HG03066 (cell line): Measurements from ENCODE around the gene XRRA1.
"Not testable (repeated sequence)": the region's sequence is repeated elsewhere in the genome, so short reads cannot be mapped to it uniquely, and the experiment has no call there.

ENCODE experiments used
- ATAC-seq: cut with Tn5 transposase; IDR thresholded peaks from one replicate; pipeline ENCODE4 v1.9.1; 2021; ENCODE audit warnings: low read depth; ENCODE audit not compliant: unreplicated experiment

Gene XRRA1

DNA sequence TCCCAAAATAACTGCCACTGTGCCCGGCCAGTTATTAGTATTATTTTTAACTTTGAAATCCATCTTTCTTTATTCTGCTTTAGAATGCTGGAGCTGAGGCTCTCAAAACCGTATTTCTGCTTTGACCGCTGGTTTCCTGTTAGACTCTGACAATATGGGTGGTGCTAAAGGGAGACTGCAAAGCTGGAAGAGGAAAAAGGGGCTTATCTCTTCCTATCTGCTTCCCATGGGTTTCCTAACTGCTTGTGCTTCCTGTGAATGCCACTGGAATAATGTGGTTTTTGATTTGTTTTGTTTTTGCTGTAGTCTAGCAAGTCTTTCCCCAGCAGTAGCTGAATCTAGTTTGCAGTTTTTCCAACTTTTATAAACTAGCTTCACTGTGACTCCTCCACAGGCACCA lies 43.6 kb downstream of the XRRA1 start:
- no peak for ATAC-seq

DNA sequence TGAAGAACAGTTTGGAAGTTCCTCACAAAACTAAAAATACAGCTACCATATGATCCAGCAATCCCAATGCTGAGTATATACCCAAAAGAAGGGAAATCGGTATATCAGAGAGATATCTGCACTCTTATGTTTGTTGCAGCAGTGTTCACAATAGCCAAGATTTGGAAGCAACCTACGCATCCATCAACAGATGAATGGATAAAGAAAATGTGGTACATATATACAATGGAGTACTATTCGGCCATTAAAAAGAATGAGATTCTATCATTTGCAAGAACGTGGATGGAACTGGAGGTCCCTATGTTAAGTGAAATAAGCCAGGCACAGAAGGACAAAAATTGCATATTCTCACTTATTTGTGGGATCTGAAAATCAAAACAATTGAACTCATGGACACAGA lies 46.5 kb downstream of the XRRA1 start:
- no peak for ATAC-seq

DNA sequence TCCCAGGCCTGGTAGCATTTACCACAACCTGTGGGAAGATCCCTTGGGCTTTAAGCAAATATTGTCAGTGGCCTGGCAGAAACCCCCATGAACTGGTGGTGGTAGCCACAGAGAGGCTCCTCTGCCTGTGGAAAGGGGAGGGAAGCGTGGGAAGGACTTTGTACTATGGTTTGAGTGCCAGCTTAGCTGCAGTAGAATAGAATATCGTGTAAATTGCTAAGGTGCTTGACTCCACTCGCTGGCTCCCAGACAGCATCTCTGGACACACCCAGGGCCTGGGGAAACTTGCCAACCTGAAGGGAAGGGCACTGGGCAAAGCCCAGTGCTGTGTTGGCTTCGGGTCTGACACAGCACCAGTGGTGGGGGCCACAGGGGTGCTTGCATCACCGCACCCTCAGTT lies 52.6 kb downstream of the XRRA1 start:
- no peak for ATAC-seq

DNA sequence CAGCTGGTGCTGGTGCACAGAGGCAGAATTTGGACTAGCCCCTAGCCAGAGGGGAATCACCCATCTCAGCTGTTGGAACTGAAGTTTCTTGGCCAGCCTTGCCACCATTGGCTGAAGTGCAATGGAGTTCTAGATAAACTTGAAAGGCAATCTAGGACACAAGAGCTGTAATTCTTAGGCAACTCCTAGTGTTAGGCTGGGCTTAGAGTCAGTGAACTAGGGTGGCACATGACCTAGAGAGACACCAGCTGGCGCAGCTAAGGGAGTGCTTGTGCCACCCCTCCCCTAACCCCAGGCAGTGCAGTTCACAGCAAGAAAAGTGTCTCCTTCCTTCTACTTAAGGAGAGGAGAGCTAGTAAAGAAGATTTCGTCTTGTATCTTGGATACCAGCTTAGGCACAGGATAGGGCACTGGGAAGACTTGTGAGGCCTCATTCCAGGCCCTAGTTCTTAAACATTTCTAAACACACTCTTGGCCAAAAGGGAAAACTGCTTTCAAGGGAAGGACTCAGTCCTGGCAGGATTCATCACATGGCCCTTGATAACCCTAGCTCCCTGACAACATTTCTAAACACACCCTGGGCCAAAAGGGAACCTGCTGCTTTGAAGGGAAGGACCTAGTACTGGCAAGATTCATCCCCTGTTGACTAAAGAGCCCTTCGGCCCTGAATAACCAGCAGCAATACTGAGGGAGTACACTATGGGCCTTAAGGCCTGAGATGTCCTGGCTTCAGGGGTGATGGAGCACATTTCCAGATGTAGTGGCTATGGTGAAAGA lies 53.4 kb downstream of the XRRA1 start:
- ATAC-seq, result no peak

DNA sequence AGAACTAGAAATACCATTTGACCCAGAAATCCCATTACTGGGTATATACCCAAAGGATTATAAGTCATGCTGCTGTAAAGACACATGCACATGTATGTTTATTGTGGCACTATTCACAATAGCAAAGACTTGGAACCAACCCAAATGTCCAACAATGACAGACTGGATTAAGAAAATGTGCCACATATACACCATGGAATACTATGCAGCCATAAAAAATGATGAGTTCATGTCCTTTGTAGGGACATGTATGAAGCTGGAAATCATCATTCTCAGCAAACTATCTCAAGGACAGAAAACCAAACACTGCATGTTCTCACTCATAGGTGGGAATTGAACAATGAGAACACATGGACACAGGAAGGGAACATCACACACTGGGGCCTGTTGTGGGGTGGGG lies 55.9 kb downstream of the XRRA1 start:
- not testable (repeated sequence) for ATAC-seq

DNA sequence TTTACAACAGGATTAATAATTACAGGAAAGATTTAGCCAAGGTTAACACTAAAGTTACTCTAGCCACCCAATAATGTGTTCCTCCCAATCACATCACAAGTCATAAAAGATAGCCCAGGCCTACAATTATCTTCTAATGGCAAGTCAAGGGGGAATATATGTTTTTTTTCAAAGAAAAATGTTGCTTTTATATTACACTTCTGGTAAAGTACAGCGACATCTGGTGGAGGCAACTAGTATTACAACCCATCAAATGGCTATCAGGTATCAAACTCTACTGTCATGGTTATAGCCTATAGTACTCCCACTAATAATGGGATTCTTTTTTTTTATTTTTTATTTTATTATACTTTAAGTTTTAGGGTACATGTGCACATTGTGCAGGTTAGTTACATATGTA lies 71.8 kb downstream of the XRRA1 start:
- ATAC-seq, result no peak

DNA sequence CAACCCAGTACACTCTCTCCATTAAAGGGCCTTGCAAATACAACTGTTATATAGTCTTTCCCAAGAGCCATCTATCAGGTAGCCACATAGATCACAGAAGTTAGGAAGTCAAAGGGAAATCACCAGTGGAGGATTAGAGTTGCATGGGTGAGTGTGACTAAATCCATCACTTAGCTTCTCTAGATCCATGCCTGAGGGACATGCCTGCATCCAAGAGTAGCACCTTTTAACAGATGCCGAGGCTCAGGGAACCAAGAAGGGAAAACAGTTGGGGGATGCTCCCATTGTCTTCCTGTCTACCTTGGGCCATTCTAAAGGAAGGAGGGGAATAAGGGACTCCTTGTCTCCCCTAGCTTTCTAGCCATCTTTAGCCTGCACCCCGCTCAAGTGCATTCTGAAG lies 77.9 kb downstream of the XRRA1 start:
- ATAC-seq, result no peak

DNA sequence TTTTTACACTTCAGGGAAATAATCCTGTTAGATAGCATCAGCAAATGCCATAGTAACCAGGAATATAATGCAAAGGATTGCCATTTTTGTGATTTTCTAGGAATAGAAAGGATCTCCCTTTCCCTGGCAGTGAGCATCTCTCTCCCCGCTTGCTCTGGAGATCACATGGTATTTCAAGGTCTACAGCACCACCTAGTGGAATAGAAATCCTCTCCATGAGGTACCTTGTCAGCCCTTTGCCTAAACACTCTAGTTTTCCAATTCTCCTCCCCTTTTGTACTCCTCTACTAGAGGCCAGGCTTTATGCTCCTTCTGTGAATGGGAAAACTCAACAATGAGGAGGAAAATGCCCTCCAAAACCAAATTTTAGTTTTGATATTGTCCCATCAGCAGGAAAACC lies 78.4 kb downstream of the XRRA1 start:
- no peak for ATAC-seq

DNA sequence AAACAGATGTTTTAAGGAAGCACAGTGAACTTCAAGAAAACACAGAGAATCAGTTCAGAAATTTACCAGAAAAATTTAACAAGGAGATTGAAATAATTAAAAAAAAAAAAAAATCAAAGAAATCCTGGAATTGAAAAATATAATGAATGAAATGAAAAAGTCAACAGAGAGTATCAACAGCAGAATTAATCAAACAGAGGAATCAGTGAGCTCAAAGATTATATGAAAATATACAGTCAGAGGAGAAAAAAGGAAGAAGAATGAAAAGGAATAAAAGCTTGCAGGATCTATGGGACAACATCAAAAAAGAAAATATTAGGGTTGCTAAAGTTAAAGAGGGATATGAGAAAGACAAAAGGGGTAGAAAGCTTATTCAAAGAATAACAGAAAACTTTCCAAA lies 82.3 kb downstream of the XRRA1 start:
- ATAC-seq, result no peak

DNA sequence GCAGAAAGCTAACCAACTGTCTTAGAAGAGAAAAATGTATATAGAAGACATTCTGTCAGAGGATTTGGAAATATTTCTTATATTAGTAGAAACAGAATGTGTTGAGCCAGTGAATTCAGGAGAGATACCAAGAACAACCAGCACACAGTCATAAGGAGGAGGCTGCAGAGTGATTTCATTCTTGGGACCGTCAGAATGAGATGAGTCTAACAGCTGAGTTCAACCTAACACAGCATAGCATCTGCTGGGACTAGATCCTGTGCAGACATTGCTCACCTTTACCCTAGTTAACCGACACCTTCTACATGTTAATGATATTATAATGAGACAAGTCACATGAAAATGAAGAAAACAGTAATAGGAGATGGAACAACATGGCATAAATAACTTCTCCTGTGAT lies 85.5 kb downstream of the XRRA1 start:
- ATAC-seq, result no peak

DNA sequence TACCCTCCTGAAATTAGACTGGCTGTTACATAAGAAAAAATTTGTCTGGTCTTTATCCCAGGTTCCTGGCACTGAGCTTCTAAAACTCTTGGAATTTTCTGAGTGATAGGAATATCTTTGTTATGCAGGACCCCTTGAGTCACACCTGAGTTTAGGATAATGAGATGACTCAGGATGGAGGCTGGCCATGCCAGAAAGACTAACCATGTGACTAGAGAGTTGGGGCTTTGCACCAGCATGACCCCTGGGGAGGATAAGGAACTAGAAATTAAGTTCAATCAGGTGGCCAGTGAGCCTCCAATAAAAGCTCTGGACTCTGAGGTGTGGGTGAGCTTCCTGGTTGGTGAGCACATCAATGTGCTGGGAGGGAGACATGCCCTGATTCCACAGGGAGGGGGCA lies 88.1 kb downstream of the XRRA1 start:
- no peak for ATAC-seq

DNA sequence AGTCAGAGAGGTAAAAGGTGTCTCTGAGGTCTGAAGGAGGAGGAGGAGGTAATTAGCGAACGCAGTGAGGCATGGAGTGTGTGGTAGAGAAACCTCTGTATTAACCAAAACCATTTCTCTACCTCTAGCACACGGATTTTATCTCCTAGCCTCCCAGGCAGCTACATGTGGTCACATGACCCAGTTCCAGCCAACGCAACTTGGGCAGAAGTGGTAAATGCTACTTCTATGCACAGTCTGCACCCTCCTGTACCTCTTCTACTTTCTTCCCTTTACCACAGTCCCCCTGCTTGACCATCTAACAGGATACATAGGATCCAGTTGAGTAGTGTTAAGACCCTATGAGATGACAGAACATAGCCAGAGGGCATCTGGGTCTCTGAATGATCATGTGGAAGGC lies 95.7 kb downstream of the XRRA1 start:
- ATAC-seq, result no peak

DNA sequence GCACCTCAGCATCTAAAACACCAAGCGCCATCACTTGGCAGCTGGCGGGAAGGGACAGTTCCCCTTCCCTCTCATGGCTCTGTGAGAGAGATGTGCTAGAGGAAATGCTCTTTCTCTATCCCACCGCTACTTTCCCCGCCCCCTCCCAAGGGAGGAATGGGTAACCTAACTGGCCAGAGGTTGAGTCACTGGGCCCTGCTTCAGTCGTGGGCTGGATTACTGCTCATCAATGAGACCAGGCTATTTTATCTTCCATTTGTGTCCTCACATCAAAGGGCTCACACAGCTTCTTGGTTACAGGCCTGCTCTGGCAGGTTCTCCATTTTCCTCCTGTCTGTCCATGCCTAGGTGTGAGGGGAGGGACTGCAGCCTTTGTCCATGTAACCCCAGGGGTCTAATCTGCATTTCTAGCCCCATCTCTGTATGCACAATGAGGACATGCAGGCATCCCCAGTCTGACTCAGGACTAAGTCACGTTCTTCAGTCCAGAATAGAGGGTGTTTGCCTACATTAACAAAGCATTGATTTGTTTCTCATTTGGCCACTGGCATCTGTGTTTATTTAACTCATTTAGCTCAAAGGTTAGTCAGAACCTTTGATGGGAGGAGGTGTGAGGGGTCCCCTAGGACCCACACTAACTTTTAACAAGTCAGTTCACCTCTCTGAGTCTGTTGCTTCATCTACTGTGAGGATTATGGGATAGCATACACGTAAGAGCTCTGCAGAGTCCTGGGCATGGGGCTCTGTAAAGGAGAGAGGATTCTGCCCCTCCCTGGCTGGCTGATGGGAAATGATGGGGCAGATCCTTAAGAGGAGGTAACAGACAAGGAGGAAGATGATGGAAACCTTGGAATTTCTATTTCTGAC lies 99.1 kb downstream of the XRRA1 start:
- no peak for ATAC-seq

DNA sequence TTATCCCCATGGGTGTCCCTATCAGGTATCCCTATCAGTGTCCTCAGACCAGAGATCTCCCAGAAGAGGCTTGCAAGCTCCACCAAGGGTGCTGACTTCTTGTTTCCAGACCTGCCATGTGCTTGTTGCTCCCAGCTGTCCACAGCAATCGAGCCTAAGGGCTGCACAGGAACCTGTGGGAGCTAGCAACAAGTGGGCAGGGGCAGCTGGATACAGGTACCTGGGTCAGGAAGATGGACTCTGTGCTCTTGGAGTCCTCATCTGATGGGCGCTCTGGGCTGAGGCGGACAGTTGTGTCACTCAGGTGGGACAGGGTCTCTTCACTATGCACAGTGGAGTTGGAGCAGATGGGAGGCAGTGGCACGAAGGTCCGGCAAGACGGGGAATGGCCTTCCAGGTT lies 101.0 kb downstream of the XRRA1 start:
- ATAC-seq, result no peak

DNA sequence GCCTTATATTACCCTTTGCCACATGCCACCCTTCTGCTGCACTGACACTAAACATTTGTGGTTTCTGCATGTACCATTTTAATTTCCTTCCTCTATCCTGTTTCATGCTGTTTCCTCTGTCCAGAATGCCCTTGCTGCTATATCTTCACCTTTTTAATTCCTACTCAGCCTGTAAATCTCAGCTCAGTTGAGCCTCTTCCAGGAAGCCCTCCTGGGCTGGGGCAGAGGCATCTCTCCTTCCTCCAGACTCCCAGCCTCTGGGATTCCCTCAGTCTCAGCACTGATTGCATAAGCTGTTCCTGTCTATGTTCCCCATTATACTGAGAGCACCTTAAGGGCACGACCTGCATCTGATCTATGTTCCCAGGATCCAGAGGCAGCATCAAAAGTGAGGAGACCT lies 101.5 kb downstream of the XRRA1 start:
- ATAC-seq, result no peak

DNA sequence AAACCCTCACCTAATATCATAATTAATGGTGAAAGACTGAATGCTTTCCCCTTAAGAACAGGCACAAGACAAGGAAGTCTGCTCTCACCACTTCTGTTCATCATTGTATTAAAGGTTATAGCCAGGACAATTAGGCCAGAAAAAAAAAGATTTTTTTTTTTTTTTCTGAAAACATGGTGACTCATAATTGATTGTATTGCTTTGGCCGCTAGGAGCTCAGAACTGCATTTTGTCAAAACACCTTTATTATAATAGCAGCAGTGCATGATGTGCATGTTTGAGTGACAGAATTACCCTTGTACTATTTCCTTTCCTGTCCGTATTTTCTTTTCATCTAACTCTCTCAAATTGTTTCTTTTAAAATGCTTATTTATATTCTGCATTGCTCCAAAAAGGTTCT lies 102.1 kb downstream of the XRRA1 start:
- ATAC-seq, result no peak

DNA sequence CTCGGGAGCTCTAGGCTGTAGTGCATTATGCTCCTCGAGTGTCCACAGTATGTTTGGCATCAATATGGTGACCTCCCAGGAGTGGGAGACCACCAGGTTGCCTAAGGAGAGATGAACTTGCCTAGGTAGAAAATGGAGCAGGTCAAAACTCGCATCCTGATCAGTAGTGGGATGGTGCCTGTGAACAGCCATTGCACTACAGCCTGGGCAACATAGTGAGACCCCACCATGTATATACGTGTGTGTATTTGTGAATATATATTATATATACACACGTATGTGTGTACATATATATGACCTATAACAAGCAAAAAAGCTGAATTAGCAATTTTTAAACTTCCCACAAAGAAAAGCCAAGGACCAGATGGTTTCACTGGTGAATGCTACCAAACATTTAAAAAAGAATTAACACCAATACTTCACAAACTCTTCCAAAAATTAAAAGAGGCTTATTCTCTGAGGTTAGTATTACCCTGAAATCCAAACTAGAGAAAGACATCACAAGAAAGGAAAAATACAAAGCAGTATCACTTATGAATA lies 102.8 kb downstream of the XRRA1 start:
- ATAC-seq, result no peak

DNA sequence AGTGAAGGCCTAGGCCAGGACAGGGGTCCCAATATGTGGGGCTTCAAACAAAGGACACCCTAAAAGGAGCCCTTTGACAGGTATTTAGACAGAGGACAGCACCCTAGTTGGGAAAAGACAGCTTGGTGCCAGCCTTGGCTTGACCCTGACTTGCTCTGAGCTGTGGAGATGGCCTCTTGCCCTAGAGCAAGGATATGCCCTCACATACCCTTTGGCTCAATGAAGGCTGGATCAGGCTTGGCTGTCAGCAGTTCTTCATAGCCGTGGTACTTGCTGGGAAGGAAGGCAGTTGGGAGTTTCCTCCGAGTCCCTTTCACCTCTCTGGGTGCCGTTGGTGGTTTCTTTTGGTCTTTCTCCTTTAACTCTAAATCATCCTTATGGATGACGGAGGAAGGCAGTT lies 104.0 kb downstream of the XRRA1 start:
- ATAC-seq, result no peak

DNA sequence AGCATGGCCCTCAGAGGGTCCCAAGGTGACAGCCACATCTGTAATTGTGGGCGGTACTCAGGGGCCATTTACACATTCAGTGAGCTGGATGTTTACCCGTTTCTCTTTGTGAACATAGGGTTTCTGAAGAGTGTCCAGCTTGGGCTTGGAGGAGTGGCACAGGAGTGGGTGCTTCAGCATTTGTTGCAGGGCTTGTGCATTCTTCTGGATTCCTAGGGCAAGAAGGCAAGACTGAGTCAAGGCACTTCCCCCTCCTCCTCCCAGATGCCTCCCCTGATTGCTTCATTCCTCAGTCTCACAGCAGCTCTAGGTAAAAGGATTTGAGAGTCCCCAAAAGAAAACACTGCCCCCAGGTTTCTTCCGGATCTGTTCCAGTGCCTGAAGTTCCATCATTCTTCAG lies 104.8 kb downstream of the XRRA1 start:
- no peak for ATAC-seq

DNA sequence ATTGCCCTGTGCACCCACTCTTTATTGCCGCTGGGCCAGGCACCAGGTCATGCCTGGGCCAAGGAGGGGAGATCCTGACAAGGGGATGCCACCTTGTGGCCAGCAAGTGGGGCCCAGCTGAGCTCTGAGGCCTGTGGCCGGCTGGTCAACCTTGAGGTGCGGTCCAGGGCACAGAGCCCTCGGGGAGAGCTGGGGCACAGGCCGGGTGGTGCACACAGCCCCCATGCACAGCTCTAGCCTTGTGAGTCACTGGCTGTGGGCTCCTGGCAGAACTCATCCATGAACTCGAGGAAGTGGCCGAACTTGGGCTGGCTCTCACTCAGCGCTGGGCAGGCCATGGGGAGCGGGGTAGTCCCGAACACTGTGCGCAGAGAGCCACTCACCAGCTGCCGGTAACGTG lies 105.9 kb downstream of the XRRA1 start:
- ATAC-seq, result no peak

DNA sequence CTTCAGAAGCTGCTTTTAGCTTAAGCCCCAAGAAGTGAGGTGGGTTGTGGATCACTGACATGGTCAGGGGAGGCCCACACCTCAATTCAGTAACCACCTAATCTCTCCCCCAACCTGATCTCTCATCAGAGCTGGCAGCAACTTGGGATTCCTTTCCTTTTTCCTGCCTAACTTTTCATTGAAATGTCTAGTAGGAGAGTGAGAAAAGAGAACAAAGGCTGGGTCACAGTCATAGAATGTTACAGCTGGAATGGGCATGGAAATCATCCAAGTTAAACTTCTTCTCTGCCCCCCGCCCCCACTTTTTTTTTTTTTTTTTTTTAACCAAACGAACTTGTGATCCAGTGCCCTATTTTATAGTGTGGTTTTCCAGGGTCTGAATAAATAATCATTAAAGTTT lies 108.4 kb downstream of the XRRA1 start:
- ATAC-seq, result no peak

DNA sequence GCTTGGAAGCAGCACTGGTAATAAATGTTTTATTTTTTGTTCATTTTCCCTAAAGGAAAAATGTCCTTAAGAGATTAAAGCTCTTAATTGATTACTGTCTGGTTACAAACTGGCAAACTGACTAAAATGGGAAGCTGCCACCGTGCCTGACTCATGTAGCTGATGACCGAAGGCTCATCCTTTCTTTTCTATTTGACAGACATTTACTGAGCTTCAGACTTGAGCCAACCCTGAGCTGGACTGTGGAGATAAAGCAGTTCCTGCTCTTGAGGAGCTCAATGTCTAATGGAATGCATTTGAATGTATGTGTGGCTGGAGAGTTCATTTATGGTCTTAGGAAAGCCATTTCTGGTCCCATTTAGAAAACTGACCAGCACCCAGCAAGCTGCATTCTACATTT lies 108.9 kb downstream of the XRRA1 start:
- no peak for ATAC-seq
